Measurements from ENCODE around the gene NEO1.

The NEO1 gene

DNA sequence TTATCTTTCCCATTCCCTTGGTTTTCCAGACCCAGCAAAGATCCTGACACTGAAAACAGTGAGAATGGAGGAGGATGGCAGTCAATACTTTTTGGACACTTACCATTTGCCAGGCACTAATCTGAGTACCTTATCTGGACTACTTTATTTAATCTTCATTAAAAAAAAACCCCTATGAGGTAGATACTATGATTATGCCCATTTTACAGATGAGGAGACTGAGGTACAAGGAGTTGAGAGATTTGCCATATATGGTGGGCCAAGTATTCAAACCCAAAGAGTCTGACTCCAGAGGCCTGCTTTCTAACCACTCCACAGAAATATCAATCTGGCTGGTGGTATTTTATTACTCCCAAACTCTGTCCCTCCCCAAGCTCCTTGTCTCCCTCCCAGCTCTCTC is 296.9 kb downstream of the NEO1 start:
- H3K4me1 Mint-ChIP-seq: no peaks in the 10 kb centered on the region
- ATAC-seq: no peak

DNA sequence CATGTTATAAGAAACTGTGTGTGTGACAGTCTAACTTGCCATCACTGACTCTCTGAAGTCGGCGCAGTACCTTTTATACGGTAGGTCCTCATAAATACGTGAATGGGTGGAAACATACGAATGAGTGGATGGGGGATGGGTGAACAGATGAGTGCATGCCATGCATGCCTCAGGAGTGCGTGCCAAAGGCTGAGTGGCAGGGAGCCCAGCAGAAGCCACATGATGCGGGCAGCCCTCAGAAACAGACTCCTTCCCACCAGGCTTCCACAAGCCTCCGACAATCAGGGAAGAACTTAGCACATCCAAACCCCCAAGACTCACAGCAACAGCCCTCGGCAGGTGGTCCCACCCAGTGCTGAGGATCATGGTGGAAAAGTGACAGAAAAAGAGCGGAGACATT is 299.8 kb downstream of the NEO1 start:
- no peaks in the 10 kb centered on the region for H3K9me3 Mint-ChIP-seq
- no peak overlapping the region for H3K27ac Mint-ChIP-seq
- no peaks in the 10 kb centered on the region for H3K4me1 Mint-ChIP-seq
- H3K4me3 Mint-ChIP-seq: no peak overlapping the region
- ATAC-seq (no peak), DNase-seq (ENCODE audit: low spot score in 2 of 2) (no peak)
- H3K36me3 Mint-ChIP-seq: no peaks in the 10 kb centered on the region

More for the DNA sequence above, 296.9 kb downstream of the NEO1 start:
- DNase-seq (ENCODE audit: low spot score in 2 of 2): no peak
- Mint-ChIP-seq H3K4me3 (no peak overlapping the region), H3K27ac (no peak overlapping the region), H3K9me3 (no peaks in the 10 kb centered on the region), H3K36me3 (no peaks in the 10 kb centered on the region)

DNA sequence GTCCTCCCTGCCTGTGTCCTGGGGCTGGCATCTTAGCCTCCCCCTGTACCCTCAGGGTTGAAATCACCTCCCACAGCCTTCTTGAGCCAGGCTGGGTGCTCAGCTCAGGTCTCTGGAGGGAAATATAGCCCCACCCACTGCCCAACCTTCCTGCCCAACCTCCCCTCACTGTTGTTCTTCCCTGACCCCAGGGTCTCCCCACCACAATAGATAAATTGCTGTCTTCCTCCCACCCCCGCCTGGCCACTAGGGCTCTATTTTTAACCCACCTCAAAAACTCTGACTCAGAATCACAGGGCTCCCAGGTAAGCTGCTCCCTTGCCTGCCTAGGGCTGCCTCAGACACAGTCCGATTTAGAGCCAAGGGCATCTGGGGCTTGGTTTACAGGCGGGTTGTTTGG is 301.5 kb downstream of the NEO1 start:
- DNase-seq (ENCODE audit: low spot score in 2 of 2) (no peak), ATAC-seq (no peak)
- Mint-ChIP-seq H3K9me3 (no peaks in the 10 kb centered on the region), H3K4me3 (no peak overlapping the region), H3K36me3 (no peaks in the 10 kb centered on the region), H3K4me1 (no peaks in the 10 kb centered on the region), H3K27ac (no peak overlapping the region)

DNA sequence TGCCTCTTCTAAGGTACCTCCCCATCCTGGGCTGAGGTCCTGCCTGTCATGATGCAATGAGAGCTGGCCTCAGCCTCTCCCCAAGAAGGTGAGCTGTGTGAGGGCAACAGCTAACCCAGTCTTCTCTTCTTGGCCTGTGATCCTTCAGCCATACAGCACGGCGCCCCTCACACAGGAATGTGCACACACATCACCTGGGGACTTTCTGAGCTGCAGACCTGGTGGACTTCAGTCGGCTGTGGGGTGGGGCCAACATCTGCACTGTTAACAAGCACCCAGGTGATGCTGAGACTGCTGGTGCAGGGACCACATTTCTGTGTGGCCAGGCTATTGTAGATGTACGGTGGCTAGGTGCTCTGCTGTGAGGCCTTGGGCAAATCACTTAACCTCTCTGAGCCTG is 302.0 kb downstream of the NEO1 start:
- H3K9me3 Mint-ChIP-seq: no peaks in the 10 kb centered on the region
- no peak for ATAC-seq

More for the DNA sequence above, 302.0 kb downstream of the NEO1 start:
- DNase-seq (ENCODE audit: low spot score in 2 of 2): no peak
- no peak overlapping the region for H3K27ac Mint-ChIP-seq
- H3K36me3 Mint-ChIP-seq: no peaks in the 10 kb centered on the region
- H3K4me1 Mint-ChIP-seq: no peaks in the 10 kb centered on the region
- no peak overlapping the region for H3K4me3 Mint-ChIP-seq

Measured in stimulated activated effector memory CD8-positive, alpha-beta T cell treated with anti-CD3 and anti-CD28 coated beads, Interleukin-12 subunit alpha, Interleukin-12 subunit beta, amount 100 ng/mL, for 72 hours (primary cell).